SK-N-SH (cell line): ENCODE results near the gene ZNF561. TPM values are rescaled to one million over a fixed set of nuclear protein-coding genes. Genes with fewer than 3 reads are reported as not detected.

Experiments used
- CTCF ChIA-PET: fragments of 300-600, 350-600 bp; formaldehyde crosslinking; extraction: SDS; loops from one replicate; lab custom pipeline; 2021; lab: Yijun Ruan, JAX
- POLR2A ChIA-PET: fragments of 350-600 bp; sonication (Branson Sonifier 250); formaldehyde crosslinking; extraction: SDS; loops from one replicate; lab custom pipeline; 2020; ENCODE audit warnings: antibody characterized with exemption, inconsistent platforms; lab: Yijun Ruan, JAX
- DNase-seq: peaks from one replicate; pipeline ENCODE4 v3.0.0; 2012
- H2AFZ ChIP-seq: fragments of 200-600 bp; sonication (generic); 2 replicates; pipeline ENCODE4 v1.8.1; 2016; ENCODE audit warnings: antibody characterized with exemption, mild to moderate bottlenecking, low read depth
- H3F3A ChIP-seq: fragments of 200-600 bp; sonication (generic); replicated peaks from 2 replicates; pipeline ENCODE3; 2016; ENCODE audit warnings: antibody characterized with exemption, mild to moderate bottlenecking; ENCODE audit not compliant: insufficient read depth
- H3K27ac ChIP-seq, 2 experiments: fragments of 200-500 bp in 1 of 2; fragments of 200-600 bp in 1 of 2; sonication (Bioruptor generic) in 1 of 2; sonication (generic), shearing (Covaris generic) in 1 of 2; 2 replicates each; pipeline versions ENCODE4 v1.5.1 to v1.6.1; 2014 to 2016; ENCODE audit warnings: low read depth in 2 of 2, inconsistent platforms in 1 of 2, low read length in 1 of 2, mild to moderate bottlenecking in 1 of 2, mixed read lengths in 1 of 2
- H3K27me3 ChIP-seq: fragments of 200-600 bp; sonication (generic), shearing (Covaris generic); 2 replicates; pipeline ENCODE4 v1.6.1; 2016; ENCODE audit warnings: mixed run types; ENCODE audit not compliant: insufficient read depth
- H3K36me3 ChIP-seq, 2 experiments: fragments of 200-500 bp in 1 of 2; fragments of 200-600 bp in 1 of 2; sonication (Bioruptor generic) in 1 of 2; sonication (generic) in 1 of 2; replicated peaks in 1 of 2; 2 replicates each; pipeline versions ENCODE3 to v1.5.1; 2014 to 2016; ENCODE audit warnings: low read length in 1 of 2, mild to moderate bottlenecking in 1 of 2; ENCODE audit not compliant: insufficient read depth in 2 of 2, control insufficient read depth in 1 of 2
- H3K4me1 ChIP-seq, 2 experiments: fragments of 200-500 bp in 1 of 2; fragments of 200-600 bp in 1 of 2; sonication (Bioruptor generic) in 1 of 2; sonication (generic), shearing (Covaris generic) in 1 of 2; 2 replicates each; pipeline versions ENCODE4 v1.5.1 to v1.6.1; 2014 to 2016; ENCODE audit warnings: low read depth in 1 of 2, low read length in 1 of 2, mixed run types in 1 of 2; ENCODE audit not compliant: insufficient read depth in 2 of 2, control insufficient read depth in 1 of 2
- H3K4me2 ChIP-seq: fragments of 200-600 bp; sonication (generic), shearing (Covaris generic); 2 replicates; pipeline ENCODE4 v1.6.1; 2017; ENCODE audit warnings: mixed run types
- H3K4me3 ChIP-seq, 2 experiments: fragments of 200-500 bp in 1 of 2; fragments of 200-600 bp in 1 of 2; sonication (Bioruptor generic) in 1 of 2; sonication (generic), shearing (Covaris generic) in 1 of 2; 2 replicates each; pipeline versions ENCODE4 v1.5.1 to v1.8.1; 2014 to 2016; ENCODE audit warnings: low read depth in 2 of 2, inconsistent platforms in 1 of 2, low read length in 1 of 2, mild to moderate bottlenecking in 1 of 2, mixed read lengths in 1 of 2, moderate library complexity in 1 of 2
- H3K79me2 ChIP-seq: fragments of 200-600 bp; sonication (generic); 2 replicates; pipeline ENCODE4 v1.8.1; 2017; ENCODE audit warnings: mild to moderate bottlenecking; ENCODE audit not compliant: insufficient read depth
- H3K9ac ChIP-seq: fragments of 200-600 bp; sonication (generic); 2 replicates; pipeline ENCODE4 v1.6.1; 2017; ENCODE audit warnings: mixed run types
- H3K9me2 ChIP-seq: fragments of 200-600 bp; sonication (generic); 2 replicates; pipeline ENCODE4 v1.6.1; 2017; ENCODE audit warnings: mixed run types
- H3K9me3 ChIP-seq: fragments of 200-600 bp; sonication (generic); 2 replicates; pipeline ENCODE4 v1.6.1; 2017; ENCODE audit warnings: mixed run types, mild to moderate bottlenecking, moderate library complexity
- H4K20me1 ChIP-seq: fragments of 200-600 bp; sonication (generic); 2 replicates; pipeline ENCODE4 v1.6.1; 2017; ENCODE audit warnings: mild to moderate bottlenecking, mixed run types; ENCODE audit not compliant: insufficient read depth
- CHD2 ChIP-seq: fragments of 150-350 bp; IDR thresholded peaks from 2 replicates; pipeline ENCODE4 v1.6.1; 2018; ENCODE audit warnings: low read length; ENCODE audit not compliant: partially characterized antibody
- ELF1 ChIP-seq: IDR thresholded peaks from 2 replicates; pipeline ENCODE4 v1.4.0; 2012
- EP300 ChIP-seq, 2 experiments: IDR thresholded peaks; 2 replicates each; pipeline versions ENCODE4 v1.4.0 to v1.6.1; 2012; ENCODE audit warnings: borderline replicate concordance in 1 of 2, low read depth in 1 of 2, low read length in 1 of 2
- EZH2phosphoT487 ChIP-seq: fragments of 200-600 bp; sonication (generic); IDR thresholded peaks from 2 replicates; pipeline ENCODE4 v1.6.1; 2017; ENCODE audit warnings: low read depth, mixed run types, mild to moderate bottlenecking, antibody characterized with exemption, moderate library complexity, borderline replicate concordance
- FOSL2 ChIP-seq: IDR thresholded peaks from 2 replicates; pipeline ENCODE4 v1.4.0; 2012; ENCODE audit warnings: low read depth, mild to moderate bottlenecking, moderate library complexity, borderline replicate concordance
- FOXM1 ChIP-seq: IDR thresholded peaks from 2 replicates; pipeline ENCODE4 v1.4.0; 2012; ENCODE audit warnings: low read depth, mild to moderate bottlenecking
- GATA2 ChIP-seq: sonication (generic); formaldehyde crosslinking; IDR thresholded peaks from 2 replicates; pipeline ENCODE4 v1.5.0; 2020; ENCODE audit warnings: mild to moderate bottlenecking, missing genetic modification reagents
- IRF3 ChIP-seq: fragments of 150-350 bp; IDR thresholded peaks from 2 replicates; pipeline ENCODE4 v1.6.1; 2016; ENCODE audit warnings: mild to moderate bottlenecking, low read depth, low read length
- MAX ChIP-seq: IDR thresholded peaks from 2 replicates; pipeline ENCODE4 v1.4.0; 2012; ENCODE audit warnings: low read depth
- NFIC ChIP-seq: IDR thresholded peaks from 2 replicates; pipeline ENCODE4 v1.4.0; 2012; ENCODE audit warnings: borderline replicate concordance
- PBX3 ChIP-seq: IDR thresholded peaks from 2 replicates; pipeline ENCODE4; 2012
- POLR2AphosphoS5 ChIP-seq: IDR thresholded peaks from 2 replicates; pipeline ENCODE4 v1.6.1; 2012; ENCODE audit warnings: low read depth, low read length
- RAD21 ChIP-seq: IDR thresholded peaks from 2 replicates; pipeline ENCODE4 v1.6.1; 2012; ENCODE audit warnings: mild to moderate bottlenecking, low read length
- RFX5 ChIP-seq: IDR thresholded peaks from 2 replicates; pipeline ENCODE4 v1.6.1; 2012; ENCODE audit warnings: mild to moderate bottlenecking, improper control_type of control experiment, low read length
- RXRA ChIP-seq: IDR thresholded peaks from 2 replicates; pipeline ENCODE4 v1.4.0; 2012; ENCODE audit warnings: low read depth, mild to moderate bottlenecking, borderline replicate concordance
- SIN3A ChIP-seq: IDR thresholded peaks from 2 replicates; pipeline ENCODE4 v1.6.1; 2012; ENCODE audit warnings: low read depth, mild to moderate bottlenecking, low read length, moderate library complexity, borderline replicate concordance
- SMC3 ChIP-seq: IDR thresholded peaks from 2 replicates; pipeline ENCODE4 v1.6.1; 2012; ENCODE audit warnings: low read depth, low read length, improper control_type of control experiment
- TCF12 ChIP-seq: IDR thresholded peaks from 2 replicates; pipeline ENCODE4 v1.4.0; 2012
- TEAD4 ChIP-seq: IDR thresholded peaks from 2 replicates; pipeline ENCODE4 v1.4.0; 2012; ENCODE audit warnings: mild to moderate bottlenecking, borderline replicate concordance; ENCODE audit not compliant: insufficient read depth
- USF1 ChIP-seq: IDR thresholded peaks from 2 replicates; pipeline ENCODE4 v1.4.0; 2012; ENCODE audit warnings: low read depth, borderline replicate concordance
- YY1 ChIP-seq: IDR thresholded peaks from 2 replicates; pipeline ENCODE4 v1.4.0; 2012; ENCODE audit warnings: low read depth, mild to moderate bottlenecking
- ZBTB33 ChIP-seq: IDR thresholded peaks from 2 replicates; pipeline ENCODE4 v1.4.0; 2012; ENCODE audit warnings: low read depth, borderline replicate concordance
- WGBS: methylation state at CpG from one replicate; pipeline ENCODE4 v1.1.6; 2017; ENCODE audit warnings: low lambda C conversion rate; 5-methylcytosine and 5-hydroxymethylcytosine counted together
- polyA plus RNA-seq, 3 experiments: library from polyadenylated mRNA; depleted of rRNA; stranded (reverse); fragments of >200 nt; gene quantifications; 2 replicates each; pipeline ENCODE4 v1.2.3, GENCODE V29; 2012
- TF ChIP-seq, protein P1 (sequence below): IDR thresholded peaks from 2 replicates; pipeline ENCODE4 v1.6.1; 2012; ENCODE audit warnings: mild to moderate bottlenecking, low read depth, low read length, moderate library complexity

ZNF561 gene
- polyA plus RNA-seq, 1 of the 3 experiments (the other 2 are of a cell fraction), result 18.0 TPM

GRCh38 chr19:9584073-9584833, 36.8 kb downstream of the ZNF561 start, which contains the start of gene ZNF121:
Gene ZNF121 (minus strand): TSS chr19:9584504. CDS start chr19:9568097, 16,407 bp downstream.
- Histone ChIP-seq H3K4me2 (peak within 1 kb of the TSS; percentile 78), H3F3A (no peaks in the 10 kb centered on the region), H3K4me1 (no peaks in the 10 kb centered on the region), H3K9ac (peak within 1 kb of the TSS; percentile 84), H3K4me3 (peak within 1 kb of the TSS; percentile 72 to 94), H3K79me2 (peaks cover 50% of the 10 kb centered on the region), H3K9me2 (no peaks in the 10 kb centered on the region), H4K20me1 (no peaks in the 10 kb centered on the region; the same call in 1 of the 2 replicates), H3K9me3 (0 out of 2 replicates have a peak, but pooled peaks cover 4% of the 10 kb centered on the region), H2AFZ (peak within 1 kb of the TSS; percentile 100), H3K36me3 (peaks cover 2 to 40% of the 10 kb centered on the region in 2 experiments), H3K27me3 (peaks cover 7% of the 10 kb centered on the region; the same call in 1 of the 2 replicates), H3K27ac (peak within 1 kb of the TSS; percentile 83 to 84)
- ChIA-PET POLR2A (interaction anchor here (0.6 to 1.5 kb wide), 2 partner anchors 36 to 919 kb away, joined by 3 to 7 read pairs; partner anchors contain the start of gene KEAP1), CTCF (interaction anchor here (0.8 to 1.5 kb wide), 5 partner anchors 17 to 379 kb away, joined by 3 to 5 read pairs (median 4); partner anchors contain the start of gene ZNF561)
- DNase-seq, result peak; percentile 87
- 1% methylated on average over 21 of the region's 51 CpGs for WGBS
- TF ChIP-seq ELF1 (peak; percentile 30; the same call in 1 of the 2 replicates), RXRA (no peak), PBX3 (no peak), ZBTB33 (no peak), CHD2 (no peak), SMC3 (no peak), RAD21 (no peak), YY1 (peak; percentile 97), RFX5 (no peak), POLR2AphosphoS5 (peak; percentile 97), NFIC (no peak), GATA2 (CRISPR knock-in tag) (no peak), TEAD4 (no peak), IRF3 (no peak), EP300 (IDR thresholded peaks at IDR 0.05; ENCODE audit: borderline replicate concordance in 1 of 2, low read depth in 1 of 2, low read length in 1 of 2) (no peak), MAX (peak; percentile 98), SIN3A (peak; percentile 63; the same call in 1 of the 2 replicates), FOSL2 (no peak), EZH2phosphoT487 (no peak), USF1 (no peak), TCF12 (no peak), FOXM1 (no peak)
- TF ChIP-seq, protein P1, sequence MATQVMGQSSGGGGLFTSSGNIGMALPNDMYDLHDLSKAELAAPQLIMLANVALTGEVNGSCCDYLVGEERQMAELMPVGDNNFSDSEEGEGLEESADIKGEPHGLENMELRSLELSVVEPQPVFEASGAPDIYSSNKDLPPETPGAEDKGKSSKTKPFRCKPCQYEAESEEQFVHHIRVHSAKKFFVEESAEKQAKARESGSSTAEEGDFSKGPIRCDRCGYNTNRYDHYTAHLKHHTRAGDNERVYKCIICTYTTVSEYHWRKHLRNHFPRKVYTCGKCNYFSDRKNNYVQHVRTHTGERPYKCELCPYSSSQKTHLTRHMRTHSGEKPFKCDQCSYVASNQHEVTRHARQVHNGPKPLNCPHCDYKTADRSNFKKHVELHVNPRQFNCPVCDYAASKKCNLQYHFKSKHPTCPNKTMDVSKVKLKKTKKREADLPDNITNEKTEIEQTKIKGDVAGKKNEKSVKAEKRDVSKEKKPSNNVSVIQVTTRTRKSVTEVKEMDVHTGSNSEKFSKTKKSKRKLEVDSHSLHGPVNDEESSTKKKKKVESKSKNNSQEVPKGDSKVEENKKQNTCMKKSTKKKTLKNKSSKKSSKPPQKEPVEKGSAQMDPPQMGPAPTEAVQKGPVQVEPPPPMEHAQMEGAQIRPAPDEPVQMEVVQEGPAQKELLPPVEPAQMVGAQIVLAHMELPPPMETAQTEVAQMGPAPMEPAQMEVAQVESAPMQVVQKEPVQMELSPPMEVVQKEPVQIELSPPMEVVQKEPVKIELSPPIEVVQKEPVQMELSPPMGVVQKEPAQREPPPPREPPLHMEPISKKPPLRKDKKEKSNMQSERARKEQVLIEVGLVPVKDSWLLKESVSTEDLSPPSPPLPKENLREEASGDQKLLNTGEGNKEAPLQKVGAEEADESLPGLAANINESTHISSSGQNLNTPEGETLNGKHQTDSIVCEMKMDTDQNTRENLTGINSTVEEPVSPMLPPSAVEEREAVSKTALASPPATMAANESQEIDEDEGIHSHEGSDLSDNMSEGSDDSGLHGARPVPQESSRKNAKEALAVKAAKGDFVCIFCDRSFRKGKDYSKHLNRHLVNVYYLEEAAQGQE, result peak; percentile 43; the same call in 1 of the 2 replicates
